ENCODE measurements around the gene RHOF.

GRCh38 chr12:121807642-121808347, 14.3 kb upstream of the RHOF start:
- TF ChIP-seq, protein P1, sequence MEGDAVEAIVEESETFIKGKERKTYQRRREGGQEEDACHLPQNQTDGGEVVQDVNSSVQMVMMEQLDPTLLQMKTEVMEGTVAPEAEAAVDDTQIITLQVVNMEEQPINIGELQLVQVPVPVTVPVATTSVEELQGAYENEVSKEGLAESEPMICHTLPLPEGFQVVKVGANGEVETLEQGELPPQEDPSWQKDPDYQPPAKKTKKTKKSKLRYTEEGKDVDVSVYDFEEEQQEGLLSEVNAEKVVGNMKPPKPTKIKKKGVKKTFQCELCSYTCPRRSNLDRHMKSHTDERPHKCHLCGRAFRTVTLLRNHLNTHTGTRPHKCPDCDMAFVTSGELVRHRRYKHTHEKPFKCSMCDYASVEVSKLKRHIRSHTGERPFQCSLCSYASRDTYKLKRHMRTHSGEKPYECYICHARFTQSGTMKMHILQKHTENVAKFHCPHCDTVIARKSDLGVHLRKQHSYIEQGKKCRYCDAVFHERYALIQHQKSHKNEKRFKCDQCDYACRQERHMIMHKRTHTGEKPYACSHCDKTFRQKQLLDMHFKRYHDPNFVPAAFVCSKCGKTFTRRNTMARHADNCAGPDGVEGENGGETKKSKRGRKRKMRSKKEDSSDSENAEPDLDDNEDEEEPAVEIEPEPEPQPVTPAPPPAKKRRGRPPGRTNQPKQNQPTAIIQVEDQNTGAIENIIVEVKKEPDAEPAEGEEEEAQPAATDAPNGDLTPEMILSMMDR (IDR thresholded peaks at IDR 0.05) = no peak
- no peak for TF ChIP-seq POLR2AphosphoS5 (IDR thresholded peaks at IDR 0.05; ENCODE audit: low read depth, low read length)
- TF ChIP-seq, protein P2, sequence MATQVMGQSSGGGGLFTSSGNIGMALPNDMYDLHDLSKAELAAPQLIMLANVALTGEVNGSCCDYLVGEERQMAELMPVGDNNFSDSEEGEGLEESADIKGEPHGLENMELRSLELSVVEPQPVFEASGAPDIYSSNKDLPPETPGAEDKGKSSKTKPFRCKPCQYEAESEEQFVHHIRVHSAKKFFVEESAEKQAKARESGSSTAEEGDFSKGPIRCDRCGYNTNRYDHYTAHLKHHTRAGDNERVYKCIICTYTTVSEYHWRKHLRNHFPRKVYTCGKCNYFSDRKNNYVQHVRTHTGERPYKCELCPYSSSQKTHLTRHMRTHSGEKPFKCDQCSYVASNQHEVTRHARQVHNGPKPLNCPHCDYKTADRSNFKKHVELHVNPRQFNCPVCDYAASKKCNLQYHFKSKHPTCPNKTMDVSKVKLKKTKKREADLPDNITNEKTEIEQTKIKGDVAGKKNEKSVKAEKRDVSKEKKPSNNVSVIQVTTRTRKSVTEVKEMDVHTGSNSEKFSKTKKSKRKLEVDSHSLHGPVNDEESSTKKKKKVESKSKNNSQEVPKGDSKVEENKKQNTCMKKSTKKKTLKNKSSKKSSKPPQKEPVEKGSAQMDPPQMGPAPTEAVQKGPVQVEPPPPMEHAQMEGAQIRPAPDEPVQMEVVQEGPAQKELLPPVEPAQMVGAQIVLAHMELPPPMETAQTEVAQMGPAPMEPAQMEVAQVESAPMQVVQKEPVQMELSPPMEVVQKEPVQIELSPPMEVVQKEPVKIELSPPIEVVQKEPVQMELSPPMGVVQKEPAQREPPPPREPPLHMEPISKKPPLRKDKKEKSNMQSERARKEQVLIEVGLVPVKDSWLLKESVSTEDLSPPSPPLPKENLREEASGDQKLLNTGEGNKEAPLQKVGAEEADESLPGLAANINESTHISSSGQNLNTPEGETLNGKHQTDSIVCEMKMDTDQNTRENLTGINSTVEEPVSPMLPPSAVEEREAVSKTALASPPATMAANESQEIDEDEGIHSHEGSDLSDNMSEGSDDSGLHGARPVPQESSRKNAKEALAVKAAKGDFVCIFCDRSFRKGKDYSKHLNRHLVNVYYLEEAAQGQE (IDR thresholded peaks at IDR 0.05; ENCODE audit: insufficient read depth in 1 of 2, low read depth in 2 of 2, low read length in 1 of 2) = no peak
